KBM-7 (cell line): Measurements from ENCODE around the gene FAM118A.
"Not testable (repeated sequence)": the region's sequence is repeated elsewhere in the genome, so short reads cannot be mapped to it uniquely, and the experiment has no call there.

ENCODE experiments used
- DNase-seq: peaks from one replicate; pipeline ENCODE4 v3.0.0-alpha.2; 2015
- in situ Hi-C: fragments of 300-500 bp; cut with MboI; formaldehyde crosslinking; loops from 2 replicates; pipeline ENCODE4 v1.14.3; 2020; ENCODE audit warnings: low sequenced_read_pairs, low pct_unique_long_range_greater_than_20kb, mixed read lengths

Gene FAM118A

GRCh38 chr22:45349916-45350315 is 40.2 kb downstream of the FAM118A start:
- in situ Hi-C loops, result no loop called here
- DNase-seq, result no peak

- in situ Hi-C loops, result no loop called here
- no peak for DNase-seq
Measured at GRCh38 chr22:45351956-45352355, 42.2 kb downstream of the FAM118A start.

GRCh38 chr22:45352757-45353156 is 43.0 kb downstream of the FAM118A start:
- DNase-seq, in situ Hi-C loops: not testable (repeated sequence)

GRCh38 chr22:45353786-45354185 is 44.1 kb downstream of the FAM118A start:
- in situ Hi-C loops, result no loop called here
- DNase-seq, result no peak

- in situ Hi-C loops, result no loop called here
- no peak for DNase-seq
Measured at GRCh38 chr22:45357490-45357889, 47.8 kb downstream of the FAM118A start.

- in situ Hi-C loops, result no loop called here
- DNase-seq, result no peak
Measured at GRCh38 chr22:45358127-45358526, 48.4 kb downstream of the FAM118A start.

GRCh38 chr22:45359627-45360026 is 49.9 kb downstream of the FAM118A start:
- no peak for DNase-seq
- in situ Hi-C loops, result no loop called here

- DNase-seq, result no peak
- in situ Hi-C loops, result no loop called here
Measured at GRCh38 chr22:45366713-45367112, 57.0 kb downstream of the FAM118A start.

- DNase-seq, in situ Hi-C loops: not testable (repeated sequence)
Measured at GRCh38 chr22:45373592-45373991, 63.9 kb downstream of the FAM118A start.

- no peak for DNase-seq
- in situ Hi-C loops, result no loop called here
Measured at GRCh38 chr22:45376009-45376408, 66.3 kb downstream of the FAM118A start.

GRCh38 chr22:45376703-45377102 is 67.0 kb downstream of the FAM118A start:
- DNase-seq, result no peak
- in situ Hi-C loops, result no loop called here

- no peak for DNase-seq
- in situ Hi-C loops, result no loop called here
Measured at GRCh38 chr22:45381348-45381747, 71.6 kb downstream of the FAM118A start.

GRCh38 chr22:45389546-45389945 is 79.8 kb downstream of the FAM118A start:
- in situ Hi-C loops, result no loop called here

More at GRCh38 chr22:45389546-45389945, 79.8 kb downstream of the FAM118A start:
- no peak for DNase-seq
